A549 (cell line): ENCODE measurements around the gene RAD51AP2.

Experiments
- BCL3 ChIP-seq: fragments of >200 bp; sonication (Bioruptor Twin); formaldehyde crosslinking; IDR thresholded peaks from 3 replicates; pipeline ENCODE4 v1.6.1; 2016
- CBX8 ChIP-seq: fragments of 200-600 bp; sonication (generic); IDR thresholded peaks from 2 replicates; pipeline ENCODE4 v1.6.1; 2016
- EP300 ChIP-seq, 2 experiments: fragments of >200 bp; sonication (Bioruptor Twin); formaldehyde crosslinking; IDR thresholded peaks; 2 replicates in 1 of 2; 3 replicates in 1 of 2; pipeline ENCODE4 v1.6.1; 2016 to 2017
- HOXA7 ChIP-seq: fragments of 250-450 bp; sonication (Bioruptor Pico); IDR thresholded peaks from 2 replicates; pipeline ENCODE4 v1.5.0; 2020; ENCODE audit warnings: mild to moderate bottlenecking, moderate library complexity
- RAD21 ChIP-seq, 2 experiments: fragments of >200 bp in 1 of 2; sonication (Bioruptor Twin) in 1 of 2; formaldehyde crosslinking in 1 of 2; IDR thresholded peaks in 1 of 2; conservative IDR thresholded peaks in 1 of 2; 2 replicates in 1 of 2; 3 replicates in 1 of 2; pipeline ENCODE4 v1.6.1; 2012 to 2018; ENCODE audit warnings: inconsistent platforms in 1 of 2

- TF ChIP-seq EP300 (IDR thresholded peaks at IDR 0.05) = no peak
- TF ChIP-seq BCL3 = no peak
- peak; percentile 25; the same call in 1 of the 2 replicates for TF ChIP-seq CBX8
- TF ChIP-seq HOXA7 (CRISPR knock-in tag) = no peak
- TF ChIP-seq RAD21 (conservative IDR thresholded peaks at IDR 0.05 in 1 of 2, IDR thresholded peaks at IDR 0.05 in 1 of 2) = no peak
These were observed at the start of gene RAD51AP2 for GRCh38 chr2:17518212-17519154.
